K562 (cell line): ENCODE measurements around the gene PRAME. TPM values are rescaled to one million over a fixed set of nuclear protein-coding genes. Genes with fewer than 3 reads are reported as not detected.

Experiments
- BCLAF1 ChIP-seq, 2 experiments: fragments of 450-650 bp in 1 of 2; IDR thresholded peaks; 2 replicates each; pipeline ENCODE4 v1.6.1; 2011 to 2017; ENCODE audit warnings: low read depth in 2 of 2, antibody characterized with exemption in 1 of 2, borderline replicate concordance in 1 of 2, low read length in 1 of 2, mild to moderate bottlenecking in 1 of 2, mixed read lengths in 1 of 2; ENCODE audit not compliant: control insufficient read depth in 1 of 2
- HDAC2 ChIP-seq: fragments of 450-650 bp; IDR thresholded peaks from 2 replicates; pipeline ENCODE4 v1.6.1; 2016; ENCODE audit warnings: mild to moderate bottlenecking
- ILK ChIP-seq: fragments of 450-650 bp; IDR thresholded peaks from 2 replicates; pipeline ENCODE4 v1.6.1; 2016; ENCODE audit warnings: missing genetic modification characterization, low read depth, mild to moderate bottlenecking, missing compliant biosample characterization, moderate library complexity, borderline replicate concordance
- JUNB ChIP-seq: fragments of 450-650 bp; formaldehyde crosslinking; conservative IDR thresholded peaks from 2 replicates; pipeline ENCODE4 v1.4.0; 2020; ENCODE audit warnings: mild to moderate bottlenecking
- KLF13 ChIP-seq: fragments of 450-650 bp; IDR thresholded peaks from 2 replicates; pipeline ENCODE4 v1.6.1; 2016; ENCODE audit warnings: missing genetic modification characterization, low read depth, mild to moderate bottlenecking, missing compliant biosample characterization, moderate library complexity, borderline replicate concordance
- MGA ChIP-seq: fragments of 450-650 bp; IDR thresholded peaks from 2 replicates; pipeline ENCODE4 v1.6.1; 2016; ENCODE audit warnings: mild to moderate bottlenecking, moderate library complexity
- NRF1 ChIP-seq, 2 experiments: fragments of 450-650 bp; IDR thresholded peaks in 1 of 2; conservative IDR thresholded peaks in 1 of 2; 2 replicates each; pipeline ENCODE4 v1.6.1; 2014; ENCODE audit warnings: mild to moderate bottlenecking in 2 of 2
- RFX7 ChIP-seq: fragments of 250-450 bp; sonication (Bioruptor Pico); IDR thresholded peaks from 2 replicates; pipeline ENCODE4 v1.5.1; 2021; ENCODE audit warnings: mild to moderate bottlenecking
- TAF15 ChIP-seq: fragments of 200-400 bp; formaldehyde crosslinking; IDR thresholded peaks from 2 replicates; pipeline ENCODE4 v1.6.1; 2017; ENCODE audit warnings: mild to moderate bottlenecking, low read depth, low read length, moderate library complexity
- TAF9B ChIP-seq: fragments of 450-650 bp; IDR thresholded peaks from 2 replicates; pipeline ENCODE4 v1.6.1; 2018; ENCODE audit warnings: mild to moderate bottlenecking; ENCODE audit not compliant: partially characterized antibody
- USF2 ChIP-seq: sonication (generic); formaldehyde crosslinking; IDR thresholded peaks from 2 replicates; pipeline ENCODE4 v1.5.0; 2020; ENCODE audit warnings: missing genetic modification reagents
- polyA plus RNA-seq, 8 experiments: library from polyadenylated mRNA; depleted of rRNA in 4 of 8; stranded (reverse) in 5 of 8; unstranded in 3 of 8; fragments of >200 nt; fragmentation: Nextera tagmentation in 2 of 8; fragmentation: Illumina TruSeq in 1 of 8; extraction: Ambion mirVana in 2 of 8; extraction: Trizol in 1 of 8; gene quantifications; 2 replicates each; pipeline versions ENCODE4 v1.2.1 to v1.2.3, GENCODE V29; 2011 to 2014; ENCODE audit warnings: inconsistent platforms in 1 of 8, missing spikeins in 1 of 8
- total RNA-seq, 7 experiments: library from RNA; depleted of rRNA in 6 of 7; stranded (reverse); fragments of >200 nt in 6 of 7; fragmentation: Illumina TruSeq in 2 of 7; extraction: Trizol in 2 of 7; gene quantifications; 2 replicates each; pipeline versions ENCODE4 v1.2.1 to v1.2.3, GENCODE V29; 2011 to 2021; ENCODE audit warnings: low replicate concordance in 1 of 7

The PRAME gene
- total and polyA plus RNA-seq, 9 of the 15 experiments (the other 6 are each of a cell fraction or from before 2014, with no cell fraction given): 662 to 2,141 (median 1,142) TPM

GRCh38 chr22:22604326-22605073, 45.4 kb upstream of the PRAME start (continued):
- no peak for TF ChIP-seq BCLAF1 (IDR thresholded peaks at IDR 0.05; ENCODE audit: borderline replicate concordance in 1 of 2, control insufficient read depth in 1 of 2, low read depth in 2 of 2, low read length in 1 of 2)
- TF ChIP-seq KLF13: no peak
- TF ChIP-seq ILK: no peak
- TF ChIP-seq MGA: no peak
- TF ChIP-seq RFX7 (CRISPR knock-in tag): no peak
- no peak for TF ChIP-seq NRF1 (conservative IDR thresholded peaks at IDR 0.05 in 1 of 2, IDR thresholded peaks at IDR 0.05 in 1 of 2)
- peak; percentile 29; the same call in 1 of the 2 replicates for TF ChIP-seq USF2 (CRISPR knock-in tag)
- TF ChIP-seq TAF15: no peak
- TF ChIP-seq TAF9B: no peak
- TF ChIP-seq JUNB (CRISPR knock-in tag): no peak
- no peak for TF ChIP-seq HDAC2
